Measurements from ENCODE around the gene TEX44. TPM values are rescaled to one million over a fixed set of nuclear protein-coding genes. Genes with fewer than 3 reads are reported as not detected.
"Not testable (repeated sequence)": the region's sequence is repeated elsewhere in the genome, so short reads cannot be mapped to it uniquely, and the experiment has no call there.

The TEX44 gene
- total RNA-seq, 1 donor from 2014 or later: not detected

DNA sequence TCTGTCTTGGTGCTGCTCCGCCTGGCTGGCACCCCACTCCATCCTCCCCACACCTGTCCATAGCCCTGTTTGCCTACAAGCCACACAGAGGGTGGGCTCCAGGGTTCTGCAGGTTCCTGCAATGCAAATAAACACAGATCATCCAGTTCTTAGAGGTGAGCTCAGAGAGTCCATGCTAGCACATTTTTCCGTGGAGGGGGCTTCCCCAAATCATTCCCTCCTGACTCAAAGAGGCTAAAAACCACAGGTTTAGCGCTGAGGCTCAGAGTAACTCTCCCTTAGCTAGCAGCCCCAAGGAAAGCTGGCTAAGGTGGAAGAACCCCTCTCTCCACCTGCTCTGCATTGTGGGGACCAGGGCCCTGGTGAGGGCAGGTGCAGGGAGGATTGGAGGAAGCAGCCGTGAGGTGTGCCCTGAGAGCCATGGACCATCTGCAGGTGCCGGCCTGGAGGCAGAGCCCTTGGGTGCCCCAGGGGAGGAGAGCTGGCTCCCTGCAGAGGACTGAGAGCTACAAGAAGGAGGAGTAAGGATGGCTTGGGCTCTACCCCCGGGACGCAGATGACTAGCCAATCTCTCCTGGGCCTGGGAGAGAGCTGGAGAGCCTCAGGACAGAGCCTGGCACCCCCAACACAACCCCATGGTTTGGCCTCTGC is 23.8 kb upstream of the TEX44 start:
- FAIRE-seq (no peak), DNase-seq (ENCODE audit: low read depth) (no peak)
- Histone ChIP-seq H3K4me3 (ENCODE audit: low read depth, low read length) (no peak overlapping the region), H3K36me3 (ENCODE audit: control insufficient read depth, insufficient read depth, low read length) (no peaks in the 10 kb centered on the region), H3K27me3 (ENCODE audit: control insufficient read depth, insufficient read depth, low read length) (no peaks in the 10 kb centered on the region)
- no peak for TF ChIP-seq CTCF (IDR thresholded peaks at IDR 0.05; ENCODE audit: insufficient read depth, low read length, severe bottlenecking)

- not testable (repeated sequence) for DNase-seq (ENCODE audit: low read depth); H3K36me3 ChIP-seq (ENCODE audit: control insufficient read depth, insufficient read depth, low read length); H3K4me3 ChIP-seq (ENCODE audit: low read depth, low read length); FAIRE-seq; H3K27me3 ChIP-seq (ENCODE audit: control insufficient read depth, insufficient read depth, low read length)
These were observed 21.7 kb upstream of the TEX44 start for GRCh38 chr2:231570915-231571314.

- FAIRE-seq (no peak), DNase-seq (ENCODE audit: low read depth) (no peak)
- Histone ChIP-seq H3K27me3 (ENCODE audit: control insufficient read depth, insufficient read depth, low read length) (no peaks in the 10 kb centered on the region), H3K4me3 (ENCODE audit: low read depth, low read length) (no peak overlapping the region), H3K36me3 (ENCODE audit: control insufficient read depth, insufficient read depth, low read length) (no peaks in the 10 kb centered on the region)
- TF ChIP-seq CTCF (IDR thresholded peaks at IDR 0.05; ENCODE audit: insufficient read depth, low read length, severe bottlenecking): no peak
These were observed 20.9 kb upstream of the TEX44 start for GRCh38 chr2:231571661-231572191.

DNA sequence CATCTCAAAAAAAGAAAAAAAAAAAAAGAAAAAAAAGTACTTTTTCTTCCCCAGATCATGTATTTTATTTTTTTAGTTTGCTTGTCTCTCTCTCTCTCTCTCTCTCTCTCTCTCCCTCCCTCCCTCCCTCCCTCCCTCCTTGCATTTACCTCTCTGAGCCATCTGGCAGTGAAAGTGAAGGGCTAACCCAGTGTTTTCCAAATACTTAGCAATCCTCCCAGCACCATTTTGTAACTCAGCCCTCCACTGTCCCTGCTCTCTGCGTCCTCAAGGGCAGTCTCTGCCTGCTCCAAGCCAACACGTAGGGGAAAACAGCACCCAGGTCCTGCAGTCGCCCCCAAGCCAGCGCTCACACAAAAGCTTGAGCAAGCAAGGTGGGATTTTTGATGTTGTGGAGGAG is 19.6 kb upstream of the TEX44 start:
- no peak overlapping the region for H3K4me3 ChIP-seq (ENCODE audit: low read depth, low read length)
- FAIRE-seq (no peak), DNase-seq (ENCODE audit: low read depth) (no peak)
- H3K27me3 ChIP-seq (ENCODE audit: control insufficient read depth, insufficient read depth, low read length): no peaks in the 10 kb centered on the region
- TF ChIP-seq CTCF (IDR thresholded peaks at IDR 0.05; ENCODE audit: insufficient read depth, low read length, severe bottlenecking): no peak
- no peaks in the 10 kb centered on the region for H3K36me3 ChIP-seq (ENCODE audit: control insufficient read depth, insufficient read depth, low read length)

GRCh38 chr2:231573698-231574421 is 18.8 kb upstream of the TEX44 start:
- Histone ChIP-seq H3K4me3 (ENCODE audit: low read depth, low read length) (no peak overlapping the region), H3K36me3 (ENCODE audit: control insufficient read depth, insufficient read depth, low read length) (no peaks in the 10 kb centered on the region), H3K27me3 (ENCODE audit: control insufficient read depth, insufficient read depth, low read length) (no peaks in the 10 kb centered on the region)
- no peak for TF ChIP-seq CTCF (IDR thresholded peaks at IDR 0.05; ENCODE audit: insufficient read depth, low read length, severe bottlenecking)
- DNase-seq (ENCODE audit: low read depth) (no peak), FAIRE-seq (no peak)

DNA sequence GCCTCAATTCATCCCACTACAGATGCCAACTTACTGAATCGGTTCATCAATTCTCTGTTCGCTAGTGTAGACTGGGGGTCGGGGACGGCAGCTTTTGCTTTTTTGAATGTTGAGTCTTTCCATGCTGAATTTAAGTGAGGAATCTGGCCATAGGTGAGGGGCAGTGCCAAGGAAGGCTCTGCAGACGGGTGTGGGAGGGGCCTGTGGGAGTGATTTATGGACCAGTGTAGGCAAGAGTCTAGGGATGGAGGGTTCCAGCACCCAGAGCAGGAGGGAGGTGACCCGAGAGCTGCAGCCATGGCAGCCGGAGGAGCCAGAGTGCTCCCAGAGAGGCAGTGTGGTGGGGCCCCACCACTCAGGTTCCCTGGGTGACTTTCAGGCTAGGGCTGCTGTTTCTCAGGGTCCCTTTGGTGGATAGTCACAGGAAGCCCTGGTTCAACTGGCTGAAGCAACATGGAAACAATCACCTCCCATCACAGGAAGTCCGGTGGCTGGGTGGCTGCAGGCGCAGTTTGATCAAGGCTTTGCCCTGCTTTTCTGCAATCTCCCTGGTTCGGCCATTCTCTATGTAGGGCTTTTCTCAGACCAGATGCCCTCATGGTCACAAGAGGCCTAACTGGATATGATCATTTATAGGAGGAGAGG is 16.9 kb upstream of the TEX44 start:
- TF ChIP-seq CTCF (IDR thresholded peaks at IDR 0.05; ENCODE audit: insufficient read depth, low read length, severe bottlenecking): no peak
- no peak for DNase-seq (ENCODE audit: low read depth)
- FAIRE-seq: no peak

More for the DNA sequence above, 16.9 kb upstream of the TEX44 start:
- H3K36me3 ChIP-seq (ENCODE audit: control insufficient read depth, insufficient read depth, low read length): no peaks in the 10 kb centered on the region
- no peaks in the 10 kb centered on the region for H3K27me3 ChIP-seq (ENCODE audit: control insufficient read depth, insufficient read depth, low read length)
- H3K4me3 ChIP-seq (ENCODE audit: low read depth, low read length): no peak overlapping the region
